Hepatocyte (in vitro differentiated cells): ENCODE results near the gene HSPA8.

Source experiments
- EZH2 ChIP-seq: fragments of 200-600 bp; sonication (generic); IDR thresholded peaks from 2 replicates; pipeline ENCODE4 v1.6.1; 2016; ENCODE audit warnings: antibody characterized with exemption, mild to moderate bottlenecking, borderline replicate concordance
- TF ChIP-seq, protein P1 (sequence below): fragments of 200-600 bp; sonication (generic); IDR thresholded peaks from 2 replicates; pipeline ENCODE4 v1.5.1; 2016; ENCODE audit warnings: antibody characterized with exemption, mild to moderate bottlenecking; ENCODE audit not compliant: poor library complexity

DNA sequence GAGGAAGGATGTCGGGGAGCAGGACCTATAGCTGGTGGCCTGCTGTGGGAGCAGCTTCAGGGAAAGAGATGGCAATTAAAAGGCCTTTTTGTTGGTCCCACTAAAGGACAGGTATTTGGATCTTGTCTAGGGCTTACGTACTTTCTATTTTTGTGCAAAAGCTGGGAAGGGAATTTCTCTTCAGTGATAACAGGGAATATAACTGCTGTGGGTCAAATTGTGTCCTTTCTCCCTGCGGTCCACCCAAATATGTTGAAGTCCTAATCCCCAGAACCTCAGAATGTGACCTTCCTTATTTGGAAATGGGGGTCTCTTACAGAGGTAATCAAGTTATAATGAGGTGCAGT is 14.0 kb downstream of the HSPA8 start:
- TF ChIP-seq, protein P1, sequence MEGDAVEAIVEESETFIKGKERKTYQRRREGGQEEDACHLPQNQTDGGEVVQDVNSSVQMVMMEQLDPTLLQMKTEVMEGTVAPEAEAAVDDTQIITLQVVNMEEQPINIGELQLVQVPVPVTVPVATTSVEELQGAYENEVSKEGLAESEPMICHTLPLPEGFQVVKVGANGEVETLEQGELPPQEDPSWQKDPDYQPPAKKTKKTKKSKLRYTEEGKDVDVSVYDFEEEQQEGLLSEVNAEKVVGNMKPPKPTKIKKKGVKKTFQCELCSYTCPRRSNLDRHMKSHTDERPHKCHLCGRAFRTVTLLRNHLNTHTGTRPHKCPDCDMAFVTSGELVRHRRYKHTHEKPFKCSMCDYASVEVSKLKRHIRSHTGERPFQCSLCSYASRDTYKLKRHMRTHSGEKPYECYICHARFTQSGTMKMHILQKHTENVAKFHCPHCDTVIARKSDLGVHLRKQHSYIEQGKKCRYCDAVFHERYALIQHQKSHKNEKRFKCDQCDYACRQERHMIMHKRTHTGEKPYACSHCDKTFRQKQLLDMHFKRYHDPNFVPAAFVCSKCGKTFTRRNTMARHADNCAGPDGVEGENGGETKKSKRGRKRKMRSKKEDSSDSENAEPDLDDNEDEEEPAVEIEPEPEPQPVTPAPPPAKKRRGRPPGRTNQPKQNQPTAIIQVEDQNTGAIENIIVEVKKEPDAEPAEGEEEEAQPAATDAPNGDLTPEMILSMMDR, result no peak
- no peak for TF ChIP-seq EZH2
